Natural killer cell (primary cell): ENCODE measurements around the gene PLAGL1. TPM values are rescaled to one million over a fixed set of nuclear protein-coding genes. Genes with fewer than 3 reads are reported as not detected.

Experiments
- ATAC-seq, 3 donors: fragments of 150-1000 bp in 2 of 3; fragments of 200-7000 bp in 1 of 3; cut with Tn5 transposase; 1 replicate in 1 of 3; 2 replicates in 2 of 3; pipeline ENCODE4 v1.10.0; 2021; ENCODE audit warnings: mild to moderate bottlenecking in 2 of 3, moderate library complexity in 2 of 3
- DNase-seq, 2 donors: peaks; one replicate each; pipeline versions ENCODE4 v3.0.0 to v3.0.0-alpha.2; 2013 to 2021; ENCODE audit warnings: mixed read lengths in 1 of 2
- H3K27ac ChIP-seq: one replicate; pipeline ENCODE4 v1.5.1; 2013; ENCODE audit warnings: mild to moderate bottlenecking, low read length
- H3K27me3 ChIP-seq: one replicate; pipeline ENCODE4 v1.6.1; 2013; ENCODE audit warnings: low read length; ENCODE audit not compliant: control insufficient read depth, insufficient read depth
- H3K36me3 ChIP-seq: one replicate; pipeline ENCODE4 v1.6.1; 2013; ENCODE audit warnings: low read length; ENCODE audit not compliant: control insufficient read depth, insufficient read depth
- H3K4me1 ChIP-seq: one replicate; pipeline ENCODE4 v1.6.1; 2013; ENCODE audit warnings: low read length; ENCODE audit not compliant: control insufficient read depth, insufficient read depth
- H3K4me3 ChIP-seq: one replicate; pipeline ENCODE4 v1.5.1; 2013; ENCODE audit warnings: low read length
- H3K9me3 ChIP-seq: one replicate; pipeline ENCODE4 v1.6.1; 2013; ENCODE audit warnings: low read length; ENCODE audit not compliant: control insufficient read depth, insufficient read depth
- H3K27ac Mint-ChIP-seq, 2 donors: one replicate each; pipeline ENCODE4 v1.8.0; 2022; ENCODE audit warnings: mild to moderate bottlenecking in 2 of 2, mixed read lengths in 2 of 2, moderate library complexity in 1 of 2
- H3K27me3 Mint-ChIP-seq, 2 donors: one replicate each; pipeline ENCODE4 v1.8.0; 2022; ENCODE audit warnings: low read depth in 2 of 2, mixed read lengths in 2 of 2
- H3K36me3 Mint-ChIP-seq: one replicate; pipeline ENCODE4 v1.8.0; 2022; ENCODE audit warnings: mixed read lengths
- H3K4me1 Mint-ChIP-seq, 2 donors: one replicate each; pipeline ENCODE4 v1.8.0; 2022; ENCODE audit warnings: mixed read lengths in 2 of 2
- H3K4me3 Mint-ChIP-seq: one replicate; pipeline ENCODE4 v1.8.0; 2022; ENCODE audit warnings: mild to moderate bottlenecking, moderate library complexity, mixed read lengths
- H3K9me3 Mint-ChIP-seq, 2 donors: one replicate each; pipeline ENCODE4 v1.8.0; 2022; ENCODE audit warnings: mixed read lengths in 2 of 2
- CTCF ChIP-seq: fragments of 200-600 bp; IDR thresholded peaks from one replicate; pipeline ENCODE4 v1.8.0; 2022; ENCODE audit warnings: antibody characterized with exemption
- WGBS: methylation state at CpG from one replicate; pipeline ENCODE4 v1.1.7; 2013; ENCODE audit warnings: missing lambda C conversion rate; ENCODE audit not compliant: insufficient coverage; 5-methylcytosine and 5-hydroxymethylcytosine counted together
- intact Hi-C: fragments of 100-400 bp; cut with micrococcal nuclease; formaldehyde crosslinking; loops from one replicate; pipeline ENCODE4 v1.14.2; 2022
- total RNA-seq, 4 donors: library from RNA; stranded (reverse); fragments of 120-200 nt in 1 of 4; gene quantifications; one replicate each; pipeline versions ENCODE4 v1.2.3 to v1.2.4, GENCODE V29; 2013 to 2022

Gene PLAGL1
- total RNA-seq, 3 donors from 2014 or later (not counting 1 experiment from before 2014, with no cell fraction given), result 4.9 to 12.2 (median 6.8) TPM

- no peak overlapping the region for H3K27ac ChIP-seq
- peaks cover 9% of the 10 kb centered on the region for H3K4me1 ChIP-seq
- H3K36me3 ChIP-seq, result no peaks in the 10 kb centered on the region
- H3K9me3 ChIP-seq, result no peaks in the 10 kb centered on the region
- WGBS, result 93% methylated on average over 2 of the region's 3 CpGs
- DNase-seq (no peak), ATAC-seq (no peak)
- Mint-ChIP-seq H3K27ac (peak overlapping the region; percentile 51 to 72), H3K27me3 (no peaks in the 10 kb centered on the region), H3K4me1 (peaks cover 13 to 16% of the 10 kb centered on the region in 2 donors), H3K9me3 (no peaks in the 10 kb centered on the region), H3K36me3 (no peaks in the 10 kb centered on the region), H3K4me3 (peak overlapping the region; percentile 52)
- no peaks in the 10 kb centered on the region for H3K27me3 ChIP-seq
- intact Hi-C loops, result no loop called here
- no peak overlapping the region for H3K4me3 ChIP-seq
- no peak for TF ChIP-seq CTCF
Measured at GRCh38 chr6:144036835-144037195, 28.8 kb upstream of the PLAGL1 start.

- ATAC-seq (peak; percentile 65 to 71 (median 69)), DNase-seq (peak in 1 of 2 donors; percentile 27)
- Mint-ChIP-seq H3K4me1 (peaks cover 13 to 16% of the 10 kb centered on the region in 2 donors), H3K4me3 (peak overlapping the region; percentile 52), H3K9me3 (no peaks in the 10 kb centered on the region), H3K36me3 (no peaks in the 10 kb centered on the region), H3K27me3 (peaks cover 0 to 3% of the 10 kb centered on the region in 2 donors), H3K27ac (peak overlapping the region; percentile 51 to 72)
- 12% methylated on average over 8 of the region's 8 CpGs for WGBS
- no peak for TF ChIP-seq CTCF
- intact Hi-C loops, result no loop called here
- H3K4me1 ChIP-seq, result peaks cover 9% of the 10 kb centered on the region
- H3K36me3 ChIP-seq, result no peaks in the 10 kb centered on the region
- H3K9me3 ChIP-seq, result no peaks in the 10 kb centered on the region
- H3K4me3 ChIP-seq, result peak overlapping the region; percentile 4
- H3K27ac ChIP-seq, result peak overlapping the region; percentile 35
- H3K27me3 ChIP-seq, result no peaks in the 10 kb centered on the region
Measured at GRCh38 chr6:144036064-144036834, 28.2 kb upstream of the PLAGL1 start.

- ATAC-seq, result no peak
- no peak for DNase-seq
- peaks cover 9% of the 10 kb centered on the region for H3K4me1 ChIP-seq
- no peak for TF ChIP-seq CTCF
- H3K27me3 Mint-ChIP-seq, result peaks cover 0 to 5% of the 10 kb centered on the region in 2 donors
- WGBS, result 96% methylated on average over 4 of the region's 4 CpGs
- H3K27ac ChIP-seq, result no peak overlapping the region
- H3K27ac Mint-ChIP-seq, result peak overlapping the region in 1 of 2 donors; percentile 72
- no peak overlapping the region for H3K4me3 ChIP-seq
- H3K9me3 Mint-ChIP-seq, result no peaks in the 10 kb centered on the region
- peaks cover 13 to 16% of the 10 kb centered on the region in 2 donors for H3K4me1 Mint-ChIP-seq
- H3K27me3 ChIP-seq, result no peaks in the 10 kb centered on the region
- no peaks in the 10 kb centered on the region for H3K36me3 Mint-ChIP-seq
- intact Hi-C loops, result no loop called here
- no peak overlapping the region for H3K4me3 Mint-ChIP-seq
- no peaks in the 10 kb centered on the region for H3K9me3 ChIP-seq
- no peaks in the 10 kb centered on the region for H3K36me3 ChIP-seq
Measured at GRCh38 chr6:144035416-144035815, 27.4 kb upstream of the PLAGL1 start.
